ENCODE data around the gene CNGA3.

DNA sequence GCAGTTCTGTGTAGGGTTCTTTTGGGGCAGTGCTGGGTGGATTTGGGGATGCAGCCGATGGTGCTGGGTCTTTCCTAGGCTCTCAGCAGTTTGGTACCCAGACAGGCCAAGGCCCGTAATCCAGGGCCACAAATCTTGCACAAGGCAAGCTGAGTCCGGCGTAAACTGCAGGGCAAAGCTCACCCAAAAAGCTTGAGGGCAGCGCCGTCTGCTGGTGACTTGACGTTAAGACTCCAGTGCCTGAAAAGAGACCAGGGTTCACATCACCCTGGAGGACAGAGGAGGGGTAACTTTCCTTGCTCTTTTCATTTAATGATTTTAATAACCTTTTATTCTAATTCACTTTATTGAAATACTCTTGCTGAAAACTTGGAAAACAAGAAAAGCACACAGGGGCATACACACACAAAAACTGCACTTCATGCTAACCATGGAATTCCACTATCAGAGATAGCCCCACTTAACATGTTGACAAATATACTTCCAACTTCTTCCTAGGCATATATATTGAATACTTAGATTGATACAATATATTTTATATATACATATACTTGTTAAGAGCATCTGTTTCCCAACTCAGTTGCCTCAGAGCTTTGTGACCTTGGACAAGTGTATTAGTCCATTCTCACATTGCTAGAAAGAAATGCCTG is 38.9 kb downstream of the CNGA3 start:
- TF ChIP-seq CTCF (conservative IDR thresholded peaks at IDR 0.05; ENCODE audit: low read depth, low read length) (peak; percentile 99), POLR2A (IDR thresholded peaks at IDR 0.05; ENCODE audit: low read depth, low read length) (no peak), FOS (IDR thresholded peaks at IDR 0.05; ENCODE audit: low read depth, low read length) (no peak), SMC3 (IDR thresholded peaks at IDR 0.05; ENCODE audit: low read depth, low read length) (peak; percentile 97), RCOR1 (IDR thresholded peaks at IDR 0.05; ENCODE audit: insufficient replicate concordance, low read length) (no peak), RAD21 (IDR thresholded peaks at IDR 0.05; ENCODE audit: low read length) (peak; percentile 99), MAFK (IDR thresholded peaks at IDR 0.05; ENCODE audit: low read depth, low read length) (no peak), RFX5 (IDR thresholded peaks at IDR 0.05; ENCODE audit: low read depth, low read length) (no peak), USF2 (IDR thresholded peaks at IDR 0.05; ENCODE audit: low read depth, low read length) (no peak), CEBPB (IDR thresholded peaks at IDR 0.05; ENCODE audit: low read depth, low read length) (peak; percentile 76), MAZ (IDR thresholded peaks at IDR 0.05; ENCODE audit: borderline replicate concordance, low read depth, low read length) (no peak), CHD1 (IDR thresholded peaks at IDR 0.05; ENCODE audit: low read depth, low read length) (no peak), MXI1 (IDR thresholded peaks at IDR 0.05; ENCODE audit: borderline replicate concordance, low read depth, low read length) (no peak), BHLHE40 (IDR thresholded peaks at IDR 0.05; ENCODE audit: low read depth, low read length) (no peak)

Measured in IMR-90 (cell line).